NCI-H187 treated with DMSO at 0.1 percent for 48 hours (cell line): ENCODE measurements around the gene ITGA8.
"Not testable (repeated sequence)": the region's sequence is repeated elsewhere in the genome, so short reads cannot be mapped to it uniquely, and the experiment has no call there.

ENCODE experiments used
- DNase-seq: peaks from one replicate; lab custom pipeline; 2025; lab: John Stamatoyannopoulos, UW

The ITGA8 gene

GRCh38 chr10:15548331-15548730 lies 171.4 kb downstream of the ITGA8 start:
- no peak for DNase-seq

GRCh38 chr10:15546606-15547005 lies 173.1 kb downstream of the ITGA8 start:
- DNase-seq = no peak

- no peak for DNase-seq
Measured at GRCh38 chr10:15545884-15546283, 173.8 kb downstream of the ITGA8 start.

GRCh38 chr10:15545266-15545665 lies 174.5 kb downstream of the ITGA8 start:
- no peak for DNase-seq

GRCh38 chr10:15543994-15544393 lies 175.7 kb downstream of the ITGA8 start:
- no peak for DNase-seq

GRCh38 chr10:15542817-15543216 lies 176.9 kb downstream of the ITGA8 start:
- DNase-seq = no peak

GRCh38 chr10:15541376-15541775 lies 178.3 kb downstream of the ITGA8 start:
- DNase-seq = no peak

- no peak for DNase-seq
Measured at GRCh38 chr10:15540727-15541126, 179.0 kb downstream of the ITGA8 start.

GRCh38 chr10:15539262-15539661 lies 180.5 kb downstream of the ITGA8 start:
- DNase-seq = no peak

GRCh38 chr10:15534928-15535538 lies 184.7 kb downstream of the ITGA8 start:
- not testable (repeated sequence) for DNase-seq

GRCh38 chr10:15531927-15532722 lies 187.6 kb downstream of the ITGA8 start:
- no peak for DNase-seq

- no peak for DNase-seq
Measured at GRCh38 chr10:15528859-15529239, 190.9 kb downstream of the ITGA8 start.

- DNase-seq = no peak
Measured at GRCh38 chr10:15526754-15527153, 193.0 kb downstream of the ITGA8 start.

GRCh38 chr10:15521328-15521903 lies 198.3 kb downstream of the ITGA8 start:
- DNase-seq = no peak

- DNase-seq = no peak
Measured at GRCh38 chr10:15518250-15518649, 201.5 kb downstream of the ITGA8 start.

- DNase-seq = no peak
Measured at GRCh38 chr10:15516256-15517085, 203.3 kb downstream of the ITGA8 start.

- DNase-seq = no peak
Measured at GRCh38 chr10:15515202-15515601, 204.5 kb downstream of the ITGA8 start.

- no peak for DNase-seq
Measured at GRCh38 chr10:15510963-15511362, 208.8 kb downstream of the ITGA8 start.

- DNase-seq = no peak
Measured at GRCh38 chr10:15505329-15505728, 214.4 kb downstream of the ITGA8 start.

- DNase-seq = no peak
Measured at GRCh38 chr10:15504101-15504840, 215.5 kb downstream of the ITGA8 start.

- peak; percentile 44 for DNase-seq
Measured at GRCh38 chr10:15494850-15495506, 224.7 kb downstream of the ITGA8 start.
